Muscle layer of colon (tissue), 2 donors: ENCODE measurements around the gene STRA6.
A peak's percentile ranks its signal among the peaks of the same experiment; 100 is the strongest.

Experiments
- H3K27ac ChIP-seq: one replicate; pipeline ENCODE4 v1.7.0; 2013; ENCODE audit warnings: low read depth, mild to moderate bottlenecking, low read length, moderate library complexity
- H3K27me3 ChIP-seq, 2 donors: one replicate each; pipeline ENCODE4 v1.7.0; 2013; ENCODE audit warnings: low read length in 2 of 2, mild to moderate bottlenecking in 2 of 2; ENCODE audit not compliant: insufficient read depth in 2 of 2, control insufficient read depth in 1 of 2
- H3K36me3 ChIP-seq: one replicate; pipeline ENCODE4 v1.7.0; 2013; ENCODE audit warnings: mild to moderate bottlenecking, low read length; ENCODE audit not compliant: insufficient read depth
- H3K4me1 ChIP-seq: one replicate; pipeline ENCODE4 v1.7.0; 2013; ENCODE audit warnings: mild to moderate bottlenecking, low read length; ENCODE audit not compliant: insufficient read depth
- H3K4me3 ChIP-seq, 2 donors: one replicate each; pipeline ENCODE4 v1.7.0; 2013; ENCODE audit warnings: low read length in 2 of 2, low read depth in 1 of 2, mild to moderate bottlenecking in 1 of 2, moderate library complexity in 1 of 2
- H3K9ac ChIP-seq: one replicate; pipeline ENCODE4 v1.7.0; 2013; ENCODE audit warnings: low read length
- H3K9me3 ChIP-seq: one replicate; pipeline ENCODE4 v1.7.0; 2013; ENCODE audit warnings: mild to moderate bottlenecking, low read length
- donor health status: abdominal sarcoma.
- donor health status: Adenocarcinoma of cecum.

Gene STRA6

DNA sequence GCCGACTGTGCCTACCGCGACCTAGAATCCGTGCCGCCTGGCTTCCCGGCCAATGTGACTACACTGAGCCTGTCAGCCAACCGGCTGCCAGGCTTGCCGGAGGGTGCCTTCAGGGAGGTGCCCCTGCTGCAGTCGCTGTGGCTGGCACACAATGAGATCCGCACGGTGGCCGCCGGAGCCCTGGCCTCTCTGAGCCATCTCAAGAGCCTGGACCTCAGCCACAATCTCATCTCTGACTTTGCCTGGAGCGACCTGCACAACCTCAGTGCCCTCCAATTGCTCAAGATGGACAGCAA, 27.7 kb downstream of the STRA6 start:
- Histone ChIP-seq H3K4me1 (peaks cover 52% of the 10 kb centered on the region), H3K27ac (no peak overlapping the region), H3K36me3 (no peaks in the 10 kb centered on the region), H3K9me3 (no peaks in the 10 kb centered on the region), H3K4me3 (peak overlapping the region in 1 of 2 donors; percentile 62), H3K27me3 (no peaks in the 10 kb centered on the region), H3K9ac (no peak overlapping the region)

DNA sequence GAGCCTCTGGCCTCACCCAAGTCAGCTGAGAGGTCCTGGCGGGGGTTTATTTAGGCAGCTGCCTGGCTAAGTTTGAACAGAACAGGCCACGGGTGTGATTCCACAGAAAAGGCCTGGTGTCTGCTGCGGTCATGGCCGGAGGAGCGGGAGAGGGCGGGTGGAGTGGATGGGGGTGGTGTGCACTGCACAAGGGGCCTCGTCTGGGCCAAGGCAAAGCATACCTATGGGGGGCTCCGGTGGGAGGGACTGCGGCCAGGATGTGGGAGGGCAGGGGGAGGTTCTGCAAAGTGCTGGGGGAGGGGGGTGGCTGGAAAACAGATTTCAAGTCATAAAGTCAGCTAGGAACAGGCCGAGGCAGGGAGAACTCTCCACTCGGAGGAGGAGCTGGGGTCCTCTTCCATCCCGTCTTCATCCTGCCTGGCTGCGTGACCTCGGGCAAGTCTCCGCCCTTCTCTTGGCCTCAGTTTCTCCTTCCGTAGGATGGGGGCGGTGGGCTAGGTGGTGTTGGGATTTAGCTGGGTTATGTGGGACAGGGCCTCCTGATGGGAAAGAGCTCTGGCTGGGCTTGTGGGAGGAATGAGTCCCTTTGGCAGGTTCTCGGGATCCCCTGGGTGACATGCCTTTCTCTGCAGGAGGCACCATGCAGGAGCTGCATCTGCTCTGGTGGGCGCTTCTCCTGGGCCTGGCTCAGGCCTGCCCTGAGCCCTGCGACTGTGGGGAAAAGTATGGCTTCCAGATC, 28.2 kb downstream of the STRA6 start:
- peak overlapping the region; percentile 8 to 62 for H3K4me3 ChIP-seq
- H3K9ac ChIP-seq, result no peak overlapping the region
- H3K9me3 ChIP-seq, result no peaks in the 10 kb centered on the region
- H3K36me3 ChIP-seq, result no peaks in the 10 kb centered on the region
- H3K27me3 ChIP-seq, result no peaks in the 10 kb centered on the region
- peak overlapping the region; percentile 64 for H3K27ac ChIP-seq
- H3K4me1 ChIP-seq, result peaks cover 51% of the 10 kb centered on the region

DNA sequence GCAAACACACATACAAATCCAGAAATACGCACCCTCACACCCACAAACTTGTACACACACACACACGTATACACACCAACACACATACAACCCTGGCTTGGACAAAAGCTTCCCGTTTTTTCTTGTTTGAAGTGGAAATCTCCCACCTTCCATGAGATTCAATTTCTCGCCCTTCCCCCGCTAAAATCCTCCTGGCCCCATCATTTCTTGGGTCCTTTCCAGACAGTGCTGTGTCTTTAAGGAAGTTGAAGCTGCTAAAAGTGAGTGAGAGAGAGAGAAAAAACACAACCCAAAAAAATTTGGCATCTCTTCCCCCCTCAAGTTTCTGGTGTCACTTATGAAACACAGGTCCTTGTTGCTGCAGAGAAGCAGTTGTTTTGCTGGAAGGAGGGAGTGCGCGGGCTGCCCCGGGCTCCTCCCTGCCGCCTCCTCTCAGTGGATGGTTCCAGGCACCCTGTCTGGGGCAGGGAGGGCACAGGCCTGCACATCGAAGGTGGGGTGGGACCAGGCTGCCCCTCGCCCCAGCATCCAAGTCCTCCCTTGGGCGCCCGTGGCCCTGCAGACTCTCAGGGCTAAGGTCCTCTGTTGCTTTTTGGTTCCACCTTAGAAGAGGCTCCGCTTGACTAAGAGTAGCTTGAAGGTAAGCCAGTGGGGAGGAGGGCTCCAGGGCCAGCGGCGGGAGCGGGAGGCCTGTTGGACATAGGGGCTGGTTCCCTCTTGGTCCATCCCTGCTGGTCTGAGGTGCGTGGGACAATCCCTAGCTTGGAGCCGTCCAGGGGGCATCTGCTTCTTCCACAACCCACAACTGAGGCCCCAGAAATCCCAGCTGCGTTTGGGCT, 29.0 kb downstream of the STRA6 start, which contains the start of gene ISLR:
Gene ISLR (plus strand): TSS at position 331 of the 839 bp plus-strand sequence. CDS start 1,149 bp downstream, outside the sequence.
- Histone ChIP-seq H3K4me3 (peak within 1 kb of the TSS; percentile 8 to 62), H3K36me3 (no peaks in the 10 kb centered on the region), H3K27me3 (no peaks in the 10 kb centered on the region), H3K9me3 (no peaks in the 10 kb centered on the region), H3K9ac (no peak within 1 kb of the TSS), H3K27ac (peak within 1 kb of the TSS; percentile 64), H3K4me1 (peaks cover 44% of the 10 kb centered on the region)

DNA sequence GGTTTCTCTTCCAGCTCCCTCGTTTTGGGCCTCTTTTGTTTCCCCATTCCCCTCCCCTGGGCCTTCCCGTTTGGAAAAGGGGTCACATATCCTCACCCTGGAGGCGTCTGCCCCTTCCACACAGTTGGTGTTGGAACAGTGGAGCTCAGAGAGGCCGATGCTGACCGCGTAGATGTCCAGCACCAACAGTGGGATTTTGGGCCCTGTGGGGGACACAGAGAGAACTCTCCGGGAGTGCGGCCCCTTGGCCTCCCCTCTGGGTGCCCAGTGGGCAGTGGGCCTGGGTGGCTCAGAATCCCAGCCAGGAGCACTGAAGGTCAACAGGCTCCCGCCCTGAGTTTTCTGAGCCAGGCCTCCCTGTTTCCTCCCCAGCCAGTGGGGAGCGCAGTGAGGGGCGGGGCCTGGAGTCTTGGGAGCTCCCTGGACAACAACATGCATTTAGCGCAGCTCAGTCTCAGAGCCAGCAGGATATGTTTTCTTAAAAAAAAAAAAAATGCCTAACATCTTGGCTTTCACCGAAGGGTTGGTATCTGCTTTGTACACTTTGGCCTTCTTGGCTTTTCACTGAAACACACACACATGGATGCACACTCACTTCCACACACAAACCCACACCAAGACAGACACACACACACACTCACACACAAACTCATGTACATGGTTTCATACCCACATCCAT, 29.7 kb downstream of the STRA6 start:
- Histone ChIP-seq H3K36me3 (no peaks in the 10 kb centered on the region), H3K9ac (no peak overlapping the region), H3K27ac (peak overlapping the region; percentile 48), H3K27me3 (no peaks in the 10 kb centered on the region), H3K4me1 (peaks cover 42% of the 10 kb centered on the region), H3K4me3 (peak overlapping the region in 1 of 2 donors; percentile 62), H3K9me3 (no peaks in the 10 kb centered on the region)

DNA sequence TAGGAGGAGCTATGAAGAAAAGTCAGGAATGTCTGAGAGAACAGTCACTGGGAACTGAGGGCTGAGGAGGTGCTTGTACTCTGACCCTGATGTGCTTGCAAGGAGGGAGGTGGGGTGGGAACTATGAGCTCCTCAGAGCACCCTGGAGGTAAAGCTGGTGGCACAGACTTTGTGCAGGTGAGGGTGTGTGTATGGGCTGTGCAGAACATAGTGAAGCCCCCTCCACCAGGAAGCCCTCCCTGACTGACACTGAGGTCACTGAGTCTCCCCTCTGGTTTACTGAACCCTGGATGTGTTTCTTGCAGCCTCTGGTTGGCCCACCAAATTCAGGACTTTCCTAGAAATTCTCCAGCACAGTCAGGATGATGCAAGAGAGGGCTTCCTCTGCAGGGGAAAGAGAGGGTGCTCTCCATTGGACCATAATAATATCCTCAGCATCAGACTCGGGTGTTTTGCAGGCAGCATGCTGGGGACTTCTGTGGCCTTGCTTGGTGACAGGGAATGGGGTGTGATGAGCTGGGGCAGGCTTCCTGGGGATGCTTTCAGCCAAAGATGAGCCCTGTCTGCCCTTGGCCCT, 30.5 kb downstream of the STRA6 start:
- Histone ChIP-seq H3K4me3 (no peak overlapping the region), H3K4me1 (peaks cover 42% of the 10 kb centered on the region), H3K9me3 (no peaks in the 10 kb centered on the region), H3K9ac (no peak overlapping the region), H3K27me3 (no peaks in the 10 kb centered on the region), H3K27ac (peak overlapping the region; percentile 48), H3K36me3 (no peaks in the 10 kb centered on the region)

DNA sequence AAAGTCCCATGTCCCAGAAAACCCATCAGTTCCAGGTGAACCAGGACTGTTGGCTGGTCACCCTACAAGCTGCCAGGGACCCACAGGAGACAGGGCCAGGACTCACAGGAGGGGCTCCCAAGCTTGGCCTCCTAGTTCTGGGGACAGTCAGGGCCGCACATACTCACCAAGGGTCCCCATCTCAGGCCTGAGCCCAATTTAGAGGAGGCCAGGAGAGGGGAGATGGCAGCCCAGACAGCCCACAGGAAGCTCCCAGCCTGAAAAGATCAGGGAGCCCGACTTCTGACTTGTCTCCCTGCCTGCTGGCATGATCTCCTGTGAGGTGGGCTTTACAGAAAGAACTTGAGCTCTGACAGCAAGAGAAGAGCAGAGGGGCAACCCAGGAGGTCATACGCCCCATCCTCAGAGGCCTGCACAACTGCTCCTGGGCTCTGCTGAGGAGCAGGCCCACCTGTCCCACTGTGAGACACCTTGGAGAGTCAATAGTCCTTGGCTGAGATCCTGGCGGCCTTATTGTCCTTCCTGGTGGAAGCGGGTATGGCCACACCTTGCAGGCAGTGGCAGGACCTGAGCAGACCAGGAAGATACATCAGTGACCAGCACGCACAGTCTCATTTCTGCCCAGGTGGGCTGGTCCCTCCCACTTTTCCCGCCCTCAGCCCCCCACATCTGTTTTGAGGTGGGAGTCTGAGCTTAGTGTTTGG, 31.6 kb downstream of the STRA6 start:
- Histone ChIP-seq H3K27ac (no peak overlapping the region), H3K27me3 (no peaks in the 10 kb centered on the region), H3K36me3 (no peaks in the 10 kb centered on the region), H3K9ac (no peak overlapping the region), H3K4me1 (peaks cover 36% of the 10 kb centered on the region), H3K4me3 (no peak overlapping the region), H3K9me3 (no peaks in the 10 kb centered on the region)

DNA sequence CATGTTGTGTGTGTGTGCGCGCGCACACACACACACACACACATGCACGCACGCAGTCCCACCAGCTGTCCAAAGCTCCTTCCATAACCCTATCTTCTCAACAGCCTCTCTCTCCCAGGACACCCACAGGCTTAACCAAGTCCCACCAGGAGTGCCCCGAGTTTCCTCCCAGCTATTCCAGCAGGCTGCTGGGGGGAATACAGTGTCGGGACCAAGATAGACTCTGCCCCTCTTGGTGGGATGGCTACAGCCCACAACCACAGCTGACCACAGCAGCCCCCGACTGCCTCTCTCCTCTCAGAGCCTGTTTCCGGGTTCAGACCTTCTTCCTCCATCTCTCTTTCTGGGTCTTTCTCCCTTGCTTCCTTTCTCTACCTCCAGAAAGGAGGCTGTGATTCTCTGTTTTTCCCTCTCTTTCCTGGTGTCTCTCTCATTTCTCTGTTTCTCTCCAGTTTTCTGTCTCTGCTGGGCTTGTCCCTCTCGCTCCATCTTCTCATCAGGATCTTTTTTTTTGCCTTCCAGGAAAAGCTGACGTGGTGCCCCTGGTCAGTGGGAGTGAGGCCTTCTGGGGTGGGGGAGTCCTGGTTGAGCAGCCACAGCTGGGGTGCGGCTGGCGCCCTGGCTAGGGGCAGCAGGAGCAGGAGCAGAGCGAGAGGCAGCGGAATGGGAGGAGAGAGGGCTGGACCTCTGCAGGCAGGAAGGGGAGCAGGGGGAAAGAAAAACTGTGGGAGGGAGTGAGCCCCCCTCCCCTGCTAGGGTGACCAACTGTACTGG, 32.3 kb downstream of the STRA6 start:
- no peak overlapping the region for H3K27ac ChIP-seq
- H3K4me3 ChIP-seq, result no peak overlapping the region
- peaks cover 31% of the 10 kb centered on the region for H3K4me1 ChIP-seq
- H3K9me3 ChIP-seq, result no peaks in the 10 kb centered on the region
- no peaks in the 10 kb centered on the region for H3K36me3 ChIP-seq
- no peaks in the 10 kb centered on the region for H3K27me3 ChIP-seq
- no peak overlapping the region for H3K9ac ChIP-seq

DNA sequence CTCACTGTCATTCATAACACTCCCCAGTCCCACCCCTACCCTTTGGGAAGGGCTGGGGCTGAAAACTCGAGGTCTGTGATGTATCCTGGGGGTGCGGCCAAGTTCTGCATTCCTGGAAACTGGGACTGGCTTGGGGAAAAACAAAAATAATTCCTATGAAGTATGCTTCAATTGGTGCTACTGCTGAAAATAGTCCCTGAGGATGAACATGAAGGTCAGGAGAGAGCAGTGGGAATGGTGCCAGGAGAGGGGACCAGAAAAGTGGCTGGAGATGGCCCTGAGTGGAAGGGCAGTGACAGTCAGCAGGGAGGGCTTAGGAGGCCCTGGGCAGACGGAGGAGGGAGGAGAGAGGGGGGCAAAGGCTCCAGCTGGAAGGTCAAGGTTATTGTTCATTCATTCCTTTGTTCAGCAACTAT, 33.9 kb downstream of the STRA6 start:
- Histone ChIP-seq H3K36me3 (no peaks in the 10 kb centered on the region), H3K4me1 (peaks cover 25% of the 10 kb centered on the region), H3K4me3 (no peak overlapping the region), H3K9me3 (no peaks in the 10 kb centered on the region), H3K9ac (no peak overlapping the region), H3K27ac (no peak overlapping the region), H3K27me3 (no peaks in the 10 kb centered on the region)

DNA sequence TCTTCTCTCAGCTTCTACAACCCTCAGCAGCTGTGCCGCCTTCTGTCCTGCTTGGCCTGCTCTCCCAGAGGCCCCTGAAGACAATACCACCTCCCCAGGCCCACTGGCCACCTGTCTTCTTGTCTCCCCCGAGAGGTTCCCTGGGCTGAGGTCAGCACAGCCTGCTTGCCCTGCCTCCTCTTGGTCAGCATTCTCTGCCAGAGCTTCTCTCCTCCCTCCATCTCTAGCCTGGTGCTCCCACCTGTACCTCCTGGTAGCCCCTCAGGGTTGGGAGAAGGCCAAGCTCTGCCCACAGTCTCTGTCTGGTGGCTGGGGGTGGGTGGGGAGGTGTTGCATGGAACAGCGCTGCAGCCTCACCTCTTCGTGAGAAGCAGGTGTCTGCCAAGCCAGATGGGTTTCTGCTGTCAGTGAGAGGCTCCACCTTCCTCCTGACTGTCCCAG, 34.7 kb downstream of the STRA6 start:
- Histone ChIP-seq H3K27ac (no peak overlapping the region), H3K4me1 (peaks cover 18% of the 10 kb centered on the region)

DNA sequence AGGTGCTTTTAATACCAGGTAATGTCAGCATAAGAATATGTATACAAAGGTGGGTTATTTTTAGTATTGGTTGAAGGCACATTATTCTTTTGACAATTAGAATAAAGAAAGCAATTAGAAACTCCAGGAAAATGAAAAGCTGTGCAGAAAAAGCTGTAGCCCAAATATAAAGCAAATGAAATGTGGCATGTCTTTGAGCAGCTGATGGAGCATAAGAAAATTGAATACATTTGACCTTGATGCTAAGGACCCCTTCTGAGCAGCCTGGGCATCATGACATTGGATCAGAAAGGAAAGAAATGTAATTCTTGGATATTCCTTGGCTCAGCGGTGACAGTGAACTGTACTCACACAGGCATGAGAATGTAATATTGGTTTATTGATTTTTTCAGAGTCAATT, 37.1 kb downstream of the STRA6 start:
- Histone ChIP-seq H3K36me3 (no peaks in the 10 kb centered on the region), H3K4me3 (no peak overlapping the region), H3K9ac (no peak overlapping the region), H3K27ac (no peak overlapping the region), H3K9me3 (no peaks in the 10 kb centered on the region), H3K27me3 (no peaks in the 10 kb centered on the region), H3K4me1 (peaks cover 8% of the 10 kb centered on the region)

More for the DNA sequence above, 34.7 kb downstream of the STRA6 start:
- Histone ChIP-seq H3K9ac (no peak overlapping the region), H3K9me3 (no peaks in the 10 kb centered on the region), H3K27me3 (no peaks in the 10 kb centered on the region), H3K4me3 (no peak overlapping the region), H3K36me3 (no peaks in the 10 kb centered on the region)
